ENCODE results near the gene RNU1-4. TPM values are rescaled to one million over a fixed set of nuclear protein-coding genes. Genes with fewer than 3 reads are reported as not detected.
"Not testable (repeated sequence)": the region's sequence is repeated elsewhere in the genome, so short reads cannot be mapped to it uniquely, and the experiment has no call there.

Gene RNU1-4
- total RNA-seq, 1 experiment from 2014 or later = 832 TPM

GRCh38 chr1:16766689-16767256 lies 26.5 kb downstream of the RNU1-4 start:
- not testable (repeated sequence) for DNase-seq (ENCODE audit: low read depth)

- peak; percentile 92 for DNase-seq (ENCODE audit: low read depth)
These were observed 29.9 kb downstream of the RNU1-4 start for GRCh38 chr1:16770139-16770759.

GRCh38 chr1:16770896-16771446 lies 30.7 kb downstream of the RNU1-4 start:
- DNase-seq (ENCODE audit: low read depth) = not testable (repeated sequence)

GRCh38 chr1:16772275-16773204 lies 32.2 kb downstream of the RNU1-4 start:
- peak; percentile 77 for DNase-seq (ENCODE audit: low read depth)

GRCh38 chr1:16773205-16773596 lies 32.9 kb downstream of the RNU1-4 start:
- DNase-seq (ENCODE audit: low read depth) = not testable (repeated sequence)

- not testable (repeated sequence) for DNase-seq (ENCODE audit: low read depth)
These were observed 33.4 kb downstream of the RNU1-4 start for GRCh38 chr1:16773723-16774122.

GRCh38 chr1:16774773-16775172 lies 34.5 kb downstream of the RNU1-4 start:
- not testable (repeated sequence) for DNase-seq (ENCODE audit: low read depth)

GRCh38 chr1:16775290-16775689 lies 35.0 kb downstream of the RNU1-4 start:
- DNase-seq (ENCODE audit: low read depth) = not testable (repeated sequence)

GRCh38 chr1:16776248-16776647 lies 35.9 kb downstream of the RNU1-4 start:
- not testable (repeated sequence) for DNase-seq (ENCODE audit: low read depth)

GRCh38 chr1:16776835-16777234 lies 36.5 kb downstream of the RNU1-4 start:
- DNase-seq (ENCODE audit: low read depth) = not testable (repeated sequence)

- DNase-seq (ENCODE audit: low read depth) = not testable (repeated sequence)
These were observed 37.5 kb downstream of the RNU1-4 start for GRCh38 chr1:16777821-16778220.

- DNase-seq (ENCODE audit: low read depth) = not testable (repeated sequence)
These were observed 39.2 kb downstream of the RNU1-4 start for GRCh38 chr1:16779525-16779924.

GRCh38 chr1:16781033-16781432 lies 40.7 kb downstream of the RNU1-4 start:
- not testable (repeated sequence) for DNase-seq (ENCODE audit: low read depth)

- DNase-seq (ENCODE audit: low read depth) = not testable (repeated sequence)
These were observed 41.3 kb downstream of the RNU1-4 start for GRCh38 chr1:16781625-16782024.

- not testable (repeated sequence) for DNase-seq (ENCODE audit: low read depth)
These were observed 44.6 kb downstream of the RNU1-4 start for GRCh38 chr1:16784955-16785354.

- DNase-seq (ENCODE audit: low read depth) = not testable (repeated sequence)
These were observed 46.0 kb downstream of the RNU1-4 start for GRCh38 chr1:16786362-16786761.

GRCh38 chr1:16787175-16787574 lies 46.9 kb downstream of the RNU1-4 start:
- not testable (repeated sequence) for DNase-seq (ENCODE audit: low read depth)

GRCh38 chr1:16787711-16788110 lies 47.4 kb downstream of the RNU1-4 start:
- not testable (repeated sequence) for DNase-seq (ENCODE audit: low read depth)
